GM18499 (cell line): ENCODE data around the gene ADGRV1.

Experiments
- ATAC-seq: cut with Tn5 transposase; IDR thresholded peaks from one replicate; pipeline ENCODE4 v1.9.1; 2021; ENCODE audit warnings: moderate number of reproducible peaks; ENCODE audit not compliant: insufficient read depth, unreplicated experiment

Gene ADGRV1

DNA sequence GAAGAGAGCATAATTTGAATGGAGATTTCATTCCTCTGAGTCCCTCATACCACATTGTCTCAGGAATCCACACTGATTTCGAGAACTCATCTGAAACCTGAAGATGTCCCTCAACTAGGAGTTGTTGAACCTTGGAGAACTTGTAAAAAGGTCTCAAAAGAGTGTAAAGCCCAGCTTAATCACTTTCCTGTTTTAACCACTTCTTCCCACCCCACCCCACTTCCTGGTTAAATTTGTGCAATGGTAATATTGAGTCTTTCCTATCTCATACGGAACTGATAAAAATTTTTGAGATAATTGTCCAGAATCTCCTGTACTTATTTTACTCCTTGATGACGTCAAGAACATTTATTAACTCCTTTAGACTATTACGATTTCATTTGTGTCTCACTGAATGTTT, 583.8 kb downstream of the ADGRV1 start:
- ATAC-seq, result no peak

GRCh38 chr5:91142819-91143218, 584.2 kb downstream of the ADGRV1 start:
- no peak for ATAC-seq

- ATAC-seq, result no peak
Observed at GRCh38 chr5:91143840-91144239, 585.2 kb downstream of the ADGRV1 start.

DNA sequence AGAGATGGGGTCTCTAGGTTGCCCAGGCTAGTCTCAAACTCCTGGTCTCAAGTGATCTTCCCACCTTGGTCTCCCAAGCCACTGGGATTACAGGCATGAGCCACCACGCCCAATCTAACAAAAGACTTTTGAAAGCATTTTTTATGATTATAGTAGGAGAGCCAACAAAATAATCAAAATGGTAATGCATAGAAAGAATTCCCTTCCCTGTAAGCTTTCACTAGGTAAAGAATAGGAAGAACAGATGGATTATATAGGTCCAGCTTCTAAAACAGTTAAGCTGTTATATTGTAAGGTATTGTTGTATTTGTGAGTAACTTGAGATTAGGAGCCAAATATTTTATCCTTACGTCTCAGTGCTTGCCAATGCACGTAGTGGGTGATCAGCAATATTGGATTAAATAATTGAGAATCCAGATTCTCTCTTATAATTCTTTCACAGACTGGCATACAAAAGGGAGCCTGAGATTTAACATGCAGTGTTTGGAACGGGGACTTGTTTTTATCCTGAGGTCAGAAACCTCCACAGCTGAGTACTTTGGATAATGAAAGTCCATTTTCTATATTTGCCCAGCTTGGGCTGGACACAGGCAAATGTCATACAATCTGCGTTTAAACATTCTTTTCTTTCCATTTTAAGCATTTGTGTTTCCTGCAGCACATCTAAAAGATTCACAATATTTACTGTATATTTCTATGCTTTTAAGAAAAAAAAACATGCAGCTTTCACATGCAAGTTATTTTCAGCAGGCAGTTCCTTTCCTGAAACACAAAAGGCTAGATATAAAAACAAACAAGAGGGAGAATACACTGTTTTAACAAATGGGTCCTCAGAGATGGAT, 586.1 kb downstream of the ADGRV1 start:
- ATAC-seq, result no peak

DNA sequence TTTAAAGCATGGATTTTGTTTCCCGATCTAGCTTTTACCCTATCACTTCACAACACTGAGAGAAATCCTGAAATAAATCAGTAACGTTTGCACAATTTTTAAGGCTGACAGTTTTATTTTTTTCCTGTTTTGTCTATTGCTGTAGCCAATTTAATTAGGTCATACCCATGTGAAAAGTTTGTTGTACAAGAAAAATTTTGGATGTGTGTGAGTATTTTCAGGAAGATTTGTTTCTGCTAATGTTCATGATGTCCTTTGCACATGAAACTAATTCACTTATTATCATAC, 586.7 kb downstream of the ADGRV1 start:
- no peak for ATAC-seq

GRCh38 chr5:91146230-91146629, 587.6 kb downstream of the ADGRV1 start:
- ATAC-seq, result no peak

DNA sequence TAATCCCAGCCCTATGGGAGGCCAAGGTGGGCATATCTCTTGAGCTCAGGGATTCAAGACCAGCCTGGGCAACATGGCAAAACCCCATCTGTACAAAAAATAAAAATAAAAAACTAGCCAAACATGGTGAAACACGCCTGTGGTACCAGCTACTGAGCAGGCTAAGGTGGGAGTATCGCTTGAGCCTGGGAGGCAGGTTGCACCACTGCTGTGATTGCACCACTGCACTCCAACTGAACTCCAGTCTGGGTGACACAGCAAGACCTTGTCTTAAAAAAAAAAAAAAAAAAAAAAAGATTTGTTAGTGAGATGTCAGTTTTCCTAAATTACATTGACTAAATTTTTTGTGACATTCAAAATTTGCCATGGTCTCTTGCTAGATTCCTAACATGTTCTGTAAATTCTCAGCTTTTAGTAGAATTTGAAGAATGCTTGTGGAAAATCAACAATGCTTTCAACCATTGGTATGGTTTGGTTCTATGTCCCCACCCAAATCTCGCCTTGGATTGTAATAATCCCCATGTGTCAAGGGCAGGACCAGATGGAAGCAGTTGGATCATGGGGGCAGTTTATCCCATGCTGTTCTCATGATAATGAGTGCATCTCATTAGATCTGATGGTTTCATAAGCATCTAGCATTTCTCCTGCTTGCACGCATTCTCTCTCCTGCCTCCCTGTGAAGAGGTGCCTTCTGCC, 588.5 kb downstream of the ADGRV1 start:
- ATAC-seq, result no peak

- no peak for ATAC-seq
Observed at GRCh38 chr5:91150234-91150633, 591.6 kb downstream of the ADGRV1 start.

- ATAC-seq, result no peak
Observed at GRCh38 chr5:91150636-91151035, 592.0 kb downstream of the ADGRV1 start.

DNA sequence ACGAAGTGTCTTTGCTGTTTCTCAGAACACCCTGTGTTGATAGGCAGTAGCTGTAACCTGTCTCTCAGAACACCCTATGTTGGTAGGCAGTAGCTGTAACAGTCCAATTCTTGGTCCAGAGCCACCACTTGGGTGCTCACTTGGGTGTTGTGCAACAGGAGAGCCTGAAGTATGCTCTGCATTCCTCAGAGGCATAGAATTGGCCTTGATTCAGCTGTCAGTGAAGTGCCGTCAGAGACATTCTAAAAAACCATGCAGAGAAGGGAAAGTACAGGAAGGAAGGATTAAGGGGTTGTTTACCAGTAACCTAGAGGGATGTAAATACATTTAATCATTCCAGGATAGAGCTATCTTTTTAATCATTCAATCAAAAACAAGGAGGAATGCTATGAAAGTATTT, 593.4 kb downstream of the ADGRV1 start:
- no peak for ATAC-seq

GRCh38 chr5:91154338-91154737, 595.7 kb downstream of the ADGRV1 start:
- no peak for ATAC-seq

GRCh38 chr5:91155274-91155673, 596.7 kb downstream of the ADGRV1 start:
- no peak for ATAC-seq

- ATAC-seq, result no peak
Observed at GRCh38 chr5:91156242-91156641, 597.6 kb downstream of the ADGRV1 start.

- ATAC-seq, result no peak
Observed at GRCh38 chr5:91158011-91158410, 599.4 kb downstream of the ADGRV1 start.

DNA sequence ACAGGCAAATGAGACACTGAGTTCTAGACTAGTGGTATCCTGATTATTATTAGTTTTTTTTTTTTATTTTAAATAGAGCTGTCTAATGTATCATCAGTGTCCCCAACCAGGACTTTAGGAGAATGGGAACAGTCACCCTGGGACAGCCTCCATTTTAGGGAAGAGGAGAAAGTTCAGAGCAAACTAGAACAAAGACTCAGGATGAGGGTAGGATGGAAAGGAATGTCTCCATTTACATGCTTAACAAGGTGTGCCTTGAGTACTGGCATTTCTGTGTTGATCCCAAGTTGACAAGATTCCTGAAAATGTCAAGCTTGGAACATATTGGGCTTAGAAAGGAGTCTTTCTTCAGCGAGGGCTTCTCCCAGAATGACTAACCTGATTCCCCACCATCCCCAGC, 601.0 kb downstream of the ADGRV1 start:
- no peak for ATAC-seq

DNA sequence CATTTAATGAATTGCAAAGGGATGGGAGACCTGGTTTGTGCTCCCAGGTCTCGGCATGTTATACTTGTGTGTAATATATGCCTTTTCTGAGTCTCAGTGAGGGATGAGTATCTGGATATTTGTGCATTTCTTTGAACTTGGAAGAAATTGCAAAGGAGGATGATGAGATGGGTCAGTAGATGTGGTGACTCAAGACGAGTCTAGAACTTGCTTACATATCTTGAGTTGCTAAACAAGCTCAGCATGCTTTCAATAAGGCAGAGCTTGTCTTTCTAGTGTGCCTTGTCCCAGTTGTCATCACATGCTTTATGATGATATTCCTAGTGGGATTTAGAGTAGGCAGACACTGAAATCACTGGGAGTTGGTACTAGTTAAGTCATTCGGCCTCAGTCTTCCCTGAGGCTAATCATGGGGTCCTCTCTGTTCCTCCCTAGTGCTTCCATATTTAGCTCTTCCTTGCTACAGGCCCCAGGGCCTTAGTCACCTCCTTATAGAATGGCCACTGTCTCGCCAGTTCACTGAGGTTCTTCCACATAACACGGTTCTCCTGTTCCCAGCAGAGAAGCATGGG, 602.2 kb downstream of the ADGRV1 start:
- no peak for ATAC-seq

GRCh38 chr5:91162534-91163381, 604.2 kb downstream of the ADGRV1 start:
- ATAC-seq, result peak; percentile 99

DNA sequence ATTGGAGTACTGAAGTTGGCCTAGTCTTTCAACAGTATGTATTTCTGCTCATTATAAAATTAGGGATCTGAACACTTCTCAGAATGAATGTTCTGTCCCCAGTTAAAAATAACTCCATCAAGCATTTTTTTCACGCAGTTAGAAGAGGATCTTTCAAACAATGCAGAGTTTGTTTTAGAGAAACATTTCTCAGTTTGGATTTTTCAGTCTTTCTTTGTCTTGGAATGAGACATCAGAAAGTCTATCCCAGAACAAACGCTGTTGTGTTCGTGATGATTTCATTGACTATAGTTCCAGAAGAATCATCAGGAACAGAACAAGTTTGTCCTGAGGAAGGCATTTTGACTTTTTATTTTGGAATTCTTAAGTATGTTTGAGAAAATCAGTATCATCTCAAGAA, 605.8 kb downstream of the ADGRV1 start:
- no peak for ATAC-seq

DNA sequence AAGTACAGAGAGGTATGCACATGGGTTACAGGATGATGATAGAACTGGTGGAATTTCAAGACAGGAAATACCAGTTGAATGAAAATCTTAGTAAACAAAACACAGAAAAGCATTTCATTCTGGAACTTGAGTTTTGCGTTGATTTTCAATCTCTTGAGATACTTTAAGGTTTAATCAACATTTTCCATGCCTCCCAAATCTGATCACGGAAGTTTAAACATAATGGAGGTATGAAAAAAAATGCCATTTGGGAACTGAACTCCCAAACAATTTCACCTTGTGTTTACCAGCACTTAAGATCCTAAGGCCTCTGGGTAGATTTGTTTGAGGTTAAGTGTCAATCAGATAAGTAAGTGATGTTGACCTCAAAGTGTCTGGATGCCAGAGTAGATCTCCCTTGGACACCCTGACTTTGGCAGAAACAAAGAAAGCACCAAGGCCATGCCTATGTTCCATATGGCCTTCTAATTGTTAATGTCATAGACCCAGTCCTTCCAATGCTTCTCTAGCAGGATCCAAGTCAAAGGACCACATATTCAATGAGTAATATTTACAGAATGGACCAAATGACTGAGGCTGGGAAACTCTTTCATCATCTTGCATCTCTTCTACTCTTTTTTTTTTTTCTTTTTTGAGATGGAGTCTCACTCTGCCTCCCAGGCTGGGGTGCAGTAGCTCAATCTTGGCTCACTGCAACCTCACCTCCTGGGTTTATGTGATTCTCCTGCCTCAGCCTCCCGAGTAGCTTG, 607.6 kb downstream of the ADGRV1 start:
- no peak for ATAC-seq

DNA sequence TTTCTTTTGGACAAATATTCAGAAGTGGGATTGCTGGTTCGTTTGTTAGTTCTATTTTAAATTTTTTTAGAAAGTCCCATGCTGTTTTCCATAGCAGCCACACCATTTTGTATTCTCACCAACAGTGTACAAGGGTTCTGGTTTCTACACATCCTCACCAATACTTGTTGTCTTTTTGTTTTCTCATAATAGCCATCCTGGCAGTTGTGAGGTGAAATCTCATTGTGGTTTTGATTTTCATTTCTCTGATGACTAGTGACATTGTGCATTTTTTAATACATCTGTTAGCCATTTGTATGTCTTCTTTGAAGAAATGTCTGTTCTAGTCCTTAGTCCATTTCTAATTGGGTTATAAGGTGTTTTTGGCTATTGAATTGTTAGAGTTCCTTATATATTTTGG, 610.3 kb downstream of the ADGRV1 start:
- no peak for ATAC-seq
